Stimulated activated CD4-positive, alpha-beta T cell treated with anti-CD3 and anti-CD28 coated beads, Interleukin-4, amount 100 ng/mL, for 1 hour (primary cell): Measurements from ENCODE around the gene KCNJ10.

ENCODE experiments used
- DNase-seq: peaks from one replicate; pipeline ENCODE4 v3.0.0-alpha.2; 2020

KCNJ10 gene

DNA sequence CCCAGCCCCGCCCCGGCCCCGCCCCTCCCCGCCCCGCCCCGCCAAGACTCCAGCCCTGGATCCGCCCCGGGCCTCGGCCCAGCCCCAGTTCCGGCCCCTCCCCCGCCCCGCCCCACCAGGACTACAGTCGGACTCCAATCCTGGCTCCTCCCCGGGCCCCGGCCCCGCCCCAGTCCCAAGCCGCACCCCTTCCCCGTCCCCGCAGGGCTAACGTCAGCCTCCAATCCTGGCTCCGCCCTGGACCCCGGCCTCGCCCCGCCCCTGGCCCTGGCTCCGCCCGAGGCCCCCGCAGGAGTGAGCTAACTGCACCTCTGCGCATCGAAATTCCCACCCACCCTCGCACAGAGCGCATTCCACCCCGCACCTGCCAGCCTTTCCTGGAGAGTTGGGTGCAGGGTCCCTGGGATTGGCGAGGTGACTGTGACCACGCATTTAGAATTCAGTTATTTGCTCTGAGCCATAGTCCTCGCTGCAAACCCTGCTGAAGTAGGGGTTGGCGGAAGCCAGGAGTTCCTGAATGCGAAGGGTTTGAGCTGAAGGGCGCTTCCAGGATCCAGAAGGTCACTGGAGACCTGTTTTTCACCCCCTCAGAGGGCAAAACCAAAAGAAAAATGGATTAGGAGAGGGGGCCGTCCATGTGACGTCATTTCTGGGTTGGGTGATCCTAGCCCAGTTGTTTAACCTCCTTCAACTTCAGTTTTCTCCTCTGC is 29.0 kb upstream of the KCNJ10 start:
- peak; percentile 99 for DNase-seq

DNA sequence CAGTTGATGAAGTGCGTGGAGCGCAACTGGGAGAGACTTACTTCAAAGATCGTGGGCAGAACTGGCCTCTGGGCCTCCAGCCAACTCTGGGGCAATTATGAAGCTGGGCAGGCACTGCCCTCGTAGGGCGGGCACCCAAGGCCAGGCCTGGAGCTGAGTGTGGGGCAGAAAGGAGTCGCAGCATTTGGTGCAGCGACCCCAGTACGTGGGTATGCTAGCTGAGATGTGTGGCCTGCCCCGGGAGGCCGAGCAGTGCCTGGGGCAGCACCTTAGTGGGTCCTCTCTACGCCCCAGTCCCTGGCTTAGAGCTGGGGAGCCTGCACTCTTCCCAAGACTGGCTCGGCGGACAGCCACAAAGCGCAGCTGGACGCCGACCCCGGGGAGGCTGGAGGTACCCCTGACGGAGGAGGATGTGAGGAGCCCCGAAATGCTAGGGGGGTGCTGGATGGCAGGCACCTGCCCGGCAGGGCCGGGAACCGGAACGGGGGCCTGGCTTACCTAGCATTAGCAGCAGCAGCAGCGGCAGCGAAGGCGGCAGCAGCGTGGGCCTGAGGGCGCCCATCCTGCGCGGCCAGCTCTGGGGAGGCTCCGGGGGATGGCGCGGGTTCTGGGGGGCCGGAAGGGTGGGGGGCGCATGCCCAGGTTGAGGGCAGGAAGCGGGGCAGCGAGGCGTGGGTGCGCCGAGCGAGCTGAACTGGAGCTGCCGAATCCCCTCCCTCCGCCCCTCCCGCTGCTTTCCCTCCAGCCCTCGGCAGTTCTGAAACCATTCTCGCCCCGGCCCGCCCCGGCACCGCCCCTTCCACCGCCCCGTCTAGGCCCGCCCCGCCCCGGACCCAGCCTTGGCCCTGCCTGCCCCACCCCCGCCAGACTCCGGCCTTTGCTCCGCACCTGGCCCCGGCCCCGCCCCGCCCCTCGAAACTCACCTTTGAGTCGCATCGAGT is 28.2 kb upstream of the KCNJ10 start, which contains the start of gene IGSF8:
TSS of gene IGSF8 (minus strand) at position 709 of the 941 bp plus-strand sequence. CDS start at position 562, 147 bp downstream.
- peak; percentile 90 for DNase-seq

GRCh38 chr1:160097151-160097910 is 27.4 kb upstream of the KCNJ10 start:
- peak; percentile 39 for DNase-seq

GRCh38 chr1:160096274-160097116 is 26.5 kb upstream of the KCNJ10 start:
- no peak for DNase-seq

DNA sequence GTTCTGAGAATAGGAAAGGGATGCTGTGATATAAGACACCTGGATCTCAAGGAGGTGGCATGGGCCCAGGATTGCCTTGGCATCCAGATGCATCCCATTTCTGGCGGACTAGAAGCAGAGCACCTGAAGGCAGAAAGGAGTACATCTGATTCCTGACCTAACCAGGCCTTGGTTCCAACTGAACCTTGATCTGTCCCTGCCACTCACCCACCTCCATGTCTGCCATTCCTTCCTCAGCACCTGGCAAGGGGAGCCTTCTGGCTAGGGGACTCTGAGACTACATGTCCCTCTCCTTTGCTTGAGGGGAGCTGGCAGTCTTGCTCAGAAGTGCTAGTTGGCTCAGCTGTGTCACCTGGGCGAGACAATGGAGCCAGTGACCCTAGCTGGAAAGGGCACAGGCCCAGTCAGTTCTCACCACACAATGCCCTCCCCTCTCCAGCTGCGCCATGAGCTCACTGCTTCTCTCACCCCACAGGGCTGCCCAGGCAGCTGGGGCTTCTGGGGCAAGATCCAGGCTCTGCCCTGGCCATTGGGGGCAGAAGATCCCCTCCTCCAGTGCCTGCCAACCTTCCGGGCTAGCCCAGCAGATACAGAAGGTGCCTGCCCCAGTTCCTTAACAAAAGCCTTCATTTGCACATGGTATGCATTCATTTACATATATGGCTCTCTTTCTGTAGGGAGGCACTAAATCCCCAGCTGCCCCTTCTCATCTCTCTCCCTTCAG is 25.6 kb upstream of the KCNJ10 start:
- DNase-seq, result no peak

DNA sequence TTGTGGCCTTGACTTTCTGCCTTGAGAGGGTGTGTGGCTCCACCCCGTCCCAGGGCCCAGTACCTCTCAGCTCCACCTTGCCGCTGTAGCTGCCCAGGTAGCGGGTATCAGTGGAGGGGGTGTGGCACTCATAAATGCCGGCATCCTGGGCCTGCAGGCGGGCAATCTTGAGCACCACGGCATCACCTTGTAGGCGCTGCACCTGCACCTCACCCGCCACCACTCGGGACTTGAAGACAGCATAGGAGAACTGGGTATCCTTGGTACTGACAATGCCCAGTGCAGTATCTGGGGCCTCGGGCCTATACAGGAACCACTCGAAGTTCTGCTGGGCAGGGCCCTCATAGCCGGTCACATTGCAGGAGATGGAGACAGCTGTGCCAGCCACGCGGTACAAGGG is 24.8 kb upstream of the KCNJ10 start:
- no peak for DNase-seq

GRCh38 chr1:160094291-160094625 is 24.3 kb upstream of the KCNJ10 start:
- no peak for DNase-seq

GRCh38 chr1:160093624-160094290 is 23.8 kb upstream of the KCNJ10 start:
- DNase-seq, result no peak

- no peak for DNase-seq
Observed at GRCh38 chr1:160093069-160093395, 23.1 kb upstream of the KCNJ10 start.

DNA sequence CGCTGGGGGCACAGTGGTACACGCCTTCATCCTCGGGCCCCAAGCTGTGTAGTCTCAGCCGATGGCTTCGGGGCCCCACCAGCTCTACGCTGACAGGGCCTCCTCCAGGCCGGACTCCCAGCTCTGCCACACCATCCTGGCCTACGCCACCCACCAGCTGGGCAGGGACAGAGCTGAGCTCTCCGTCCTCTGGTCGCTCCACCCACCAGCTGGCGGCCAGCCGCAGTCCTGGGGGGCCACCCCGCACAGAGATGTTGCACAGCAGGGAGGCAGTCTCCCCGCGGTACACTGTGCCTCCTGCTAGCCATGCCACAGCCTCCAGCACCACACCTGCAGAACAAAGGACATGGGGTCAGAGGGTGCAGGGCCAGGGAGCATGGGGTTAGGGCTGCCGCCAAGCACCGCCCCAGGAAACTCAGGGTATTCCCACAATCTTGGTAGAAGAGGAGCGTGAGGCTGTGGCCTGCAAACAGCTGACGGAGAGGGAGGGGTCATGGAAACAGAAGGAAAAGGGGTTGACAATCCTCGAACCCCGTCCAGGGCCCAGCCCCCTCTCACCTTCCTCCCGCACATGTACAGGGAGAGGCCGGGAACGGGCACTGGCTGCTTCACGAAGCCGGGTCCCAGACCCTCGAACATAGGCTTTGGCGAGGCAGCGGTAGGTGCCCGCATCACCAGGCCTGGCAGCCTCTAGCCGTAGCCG is 22.6 kb upstream of the KCNJ10 start:
- no peak for DNase-seq

DNA sequence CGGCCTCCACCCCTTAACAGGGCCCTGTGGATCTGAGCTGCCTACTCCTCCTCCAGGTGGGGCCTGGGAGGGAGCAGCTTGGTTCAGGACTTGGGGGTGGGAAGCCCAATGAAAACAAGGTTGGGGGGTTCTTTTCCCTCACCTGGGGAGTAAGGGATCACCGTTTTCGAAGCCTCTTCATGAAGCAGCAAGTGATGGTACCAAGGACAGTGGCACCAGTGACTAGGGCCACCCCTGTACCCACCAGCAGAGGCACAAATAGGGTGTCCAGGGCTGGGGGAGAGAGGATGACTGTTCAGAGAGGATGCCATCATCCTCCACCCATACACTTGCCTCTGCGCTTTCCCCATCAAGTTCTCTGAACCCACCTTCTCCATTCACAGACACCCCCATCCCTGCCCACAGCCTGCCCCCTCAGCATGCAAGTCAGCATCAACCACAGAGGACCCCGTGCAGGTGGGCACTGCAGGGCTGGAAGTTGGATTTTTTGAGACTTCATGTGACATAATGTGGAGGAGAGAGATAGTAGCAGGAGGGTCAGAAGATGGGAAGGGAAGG is 21.8 kb upstream of the KCNJ10 start:
- no peak for DNase-seq

DNA sequence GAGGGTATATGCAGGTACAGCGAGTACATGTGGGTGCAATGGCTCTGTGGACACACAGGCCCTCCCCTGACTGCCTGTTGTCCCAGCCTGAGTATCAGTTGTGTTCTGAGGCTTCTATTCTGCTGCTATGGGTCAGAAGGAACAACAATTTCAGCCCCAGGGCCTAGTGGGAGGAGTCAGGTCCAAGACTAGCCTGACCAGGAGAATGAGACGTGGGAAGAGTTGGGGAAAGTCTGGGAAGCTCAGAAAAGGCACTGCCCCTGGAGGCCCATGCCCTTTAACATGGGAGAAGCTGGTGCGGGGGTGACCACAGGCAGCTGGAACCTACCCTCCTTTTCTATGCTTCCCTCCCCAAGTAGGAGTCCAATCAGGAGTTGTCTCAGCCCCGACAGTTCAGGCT is 20.8 kb upstream of the KCNJ10 start:
- DNase-seq, result no peak

DNA sequence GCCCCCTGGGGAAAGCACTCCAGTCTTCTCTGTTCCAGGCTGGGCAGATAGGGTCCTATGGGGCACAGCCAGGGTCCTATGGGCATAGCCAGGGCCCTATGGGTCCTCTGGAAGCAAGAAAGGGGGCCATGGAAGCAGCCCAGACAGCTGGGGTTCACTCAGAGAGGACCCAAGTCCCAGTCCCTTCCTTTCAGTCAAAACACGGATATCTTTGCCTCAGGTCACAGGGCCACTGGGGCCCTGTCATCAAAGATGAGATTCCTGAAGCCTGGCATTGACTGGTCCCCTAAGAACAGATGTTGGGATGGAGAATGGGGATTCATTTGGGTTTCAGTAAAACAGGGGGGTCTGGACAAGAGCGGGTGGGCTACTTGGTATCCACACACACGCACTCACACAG is 19.9 kb upstream of the KCNJ10 start:
- DNase-seq, result no peak

GRCh38 chr1:160087118-160087662 is 17.2 kb upstream of the KCNJ10 start:
- no peak for DNase-seq

DNA sequence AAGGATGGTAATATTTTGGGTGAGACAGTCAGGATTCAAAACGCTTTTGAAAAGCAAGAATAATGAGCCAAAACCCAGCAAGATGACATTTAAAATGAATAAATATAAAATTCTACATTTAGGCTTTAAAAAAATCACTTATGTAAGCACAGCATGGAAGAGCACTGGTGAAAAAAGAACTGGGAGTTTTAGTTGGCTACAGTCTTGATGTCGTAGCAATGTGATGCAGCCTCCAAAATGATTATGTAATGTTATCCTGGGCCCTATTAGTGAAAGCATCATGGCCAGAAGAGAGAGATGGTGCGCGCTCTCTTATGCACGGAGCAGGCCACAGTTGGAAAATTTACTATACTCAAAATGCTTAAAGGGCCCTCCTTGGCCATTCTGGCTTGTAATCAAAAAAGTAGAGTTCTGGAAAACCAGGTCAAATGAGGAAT is 16.5 kb upstream of the KCNJ10 start:
- DNase-seq, result no peak

DNA sequence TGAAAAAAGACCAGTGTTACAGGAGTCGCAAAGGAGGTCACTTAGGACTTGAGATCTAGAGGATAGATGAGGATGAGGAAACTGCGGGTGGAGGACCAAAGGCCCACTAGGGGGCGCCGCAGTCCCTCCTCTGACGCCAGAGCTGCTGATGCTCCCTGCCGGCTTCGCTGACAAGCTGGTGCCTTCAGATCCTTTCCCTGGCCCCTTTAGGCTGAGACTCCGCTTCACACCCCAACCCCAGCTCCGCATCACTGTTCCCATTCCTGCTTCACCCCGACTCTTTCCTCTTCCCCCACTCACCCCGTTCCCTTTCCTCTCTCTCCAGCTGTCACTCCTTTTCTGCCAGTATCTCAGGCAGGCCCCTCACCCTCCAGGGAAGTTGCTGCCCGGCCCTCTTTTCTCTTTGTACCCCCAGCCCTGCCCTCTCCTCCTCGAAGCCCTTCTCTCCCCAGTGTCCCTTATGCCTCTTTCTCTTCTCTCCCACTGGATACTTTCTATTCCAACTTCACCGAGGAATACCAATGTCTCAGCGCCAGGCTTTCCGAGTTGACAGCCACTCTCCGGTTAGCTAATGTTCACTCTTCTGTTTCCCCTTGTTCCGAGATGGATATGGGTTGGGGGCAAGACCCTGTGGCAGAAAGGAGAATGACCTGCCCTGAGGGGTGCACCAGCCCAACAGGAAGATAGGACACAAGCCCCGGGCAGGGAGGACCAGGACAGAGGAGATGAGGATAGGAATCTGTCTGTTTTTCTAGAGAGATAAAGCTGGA is 15.9 kb upstream of the KCNJ10 start:
- DNase-seq, result peak; percentile 81

DNA sequence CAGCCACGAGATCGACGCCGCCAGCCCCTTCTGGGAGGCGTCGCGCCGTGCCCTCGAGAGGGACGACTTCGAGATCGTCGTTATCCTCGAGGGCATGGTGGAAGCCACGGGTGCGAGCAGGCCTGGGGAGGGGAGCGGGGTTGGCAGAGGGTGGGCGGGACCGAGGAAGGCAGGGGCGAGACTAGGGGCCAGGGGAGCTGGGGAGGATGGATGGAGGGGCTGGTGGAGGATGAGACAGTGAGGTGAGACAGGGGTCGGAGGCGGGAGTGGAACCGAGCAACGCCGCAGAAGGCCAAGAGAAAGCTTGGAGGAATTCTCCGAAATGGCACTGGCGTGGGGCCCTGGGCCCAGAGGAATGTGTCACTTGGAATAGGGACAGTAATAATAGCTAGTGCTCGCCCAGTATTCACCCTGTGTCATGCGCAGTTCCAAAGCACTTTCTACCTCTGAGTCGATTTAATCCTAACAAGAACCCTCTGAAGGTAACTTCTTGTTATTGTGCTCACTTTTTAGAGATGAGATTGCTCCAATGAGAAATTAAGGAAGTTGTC is 14.9 kb upstream of the KCNJ10 start:
- DNase-seq, result no peak

GRCh38 chr1:160083968-160084770 is 14.2 kb upstream of the KCNJ10 start:
- DNase-seq, result peak; percentile 82
